ENCODE measurements around the gene ART3.

The ART3 gene

DNA sequence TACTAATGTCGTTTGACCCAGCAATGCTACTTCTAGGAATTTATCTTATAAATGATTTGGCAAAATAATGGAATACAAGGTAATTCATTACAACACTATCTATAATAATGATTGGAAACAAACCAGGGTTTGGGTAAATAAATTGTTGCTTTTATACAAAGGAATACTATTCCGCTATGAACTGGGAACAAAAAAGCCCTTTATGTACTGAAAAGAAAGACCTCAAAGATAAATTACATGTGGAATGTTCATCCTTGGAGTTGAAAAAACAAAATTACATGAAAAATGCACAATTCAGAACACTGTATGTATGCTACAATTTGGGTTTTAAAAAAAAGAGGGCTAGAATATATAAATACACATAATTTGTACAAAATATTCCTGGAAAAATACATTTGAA, 78.8 kb downstream of the ART3 start:
- no peak for DNase-seq

GRCh38 chr4:76155979-76156378, 81.5 kb downstream of the ART3 start:
- DNase-seq = no peak

- no peak for DNase-seq
Measured at GRCh38 chr4:76156635-76157034, 82.1 kb downstream of the ART3 start.

GRCh38 chr4:76160355-76160754, 85.8 kb downstream of the ART3 start:
- no peak for DNase-seq

Data from NCI-H2171 treated with DMSO at 0.1 percent for 48 hours (cell line).